SK-N-SH treated with all-trans-retinoic acid at 6 μM for 48 hours (cell line): ENCODE results near the gene CTLA4.

Experiments
- CSDC2 ChIP-seq: fragments of 250-450 bp; sonication (Bioruptor Pico); IDR thresholded peaks from 2 replicates; pipeline ENCODE4 v1.5.0; 2020; ENCODE audit warnings: mild to moderate bottlenecking, moderate library complexity
- GLIS3 ChIP-seq: fragments of 250-450 bp; sonication (Bioruptor Pico); IDR thresholded peaks from 2 replicates; pipeline ENCODE4 v1.5.0; 2020; ENCODE audit warnings: mild to moderate bottlenecking, moderate library complexity
- PPARA ChIP-seq: fragments of 250-450 bp; sonication (Bioruptor Pico); IDR thresholded peaks from 2 replicates; pipeline ENCODE4 v1.5.0; 2020; ENCODE audit warnings: mild to moderate bottlenecking, borderline replicate concordance
- ZFP3 ChIP-seq: fragments of 250-450 bp; sonication (Bioruptor Pico); IDR thresholded peaks from 2 replicates; pipeline ENCODE4 v1.5.0; 2020; ENCODE audit warnings: mild to moderate bottlenecking, moderate library complexity
- ZNF8 ChIP-seq: fragments of 450-650 bp; formaldehyde crosslinking; IDR thresholded peaks from 2 replicates; pipeline ENCODE4 v1.5.0; 2020; ENCODE audit warnings: mild to moderate bottlenecking, moderate library complexity
- TF ChIP-seq, protein P1 (sequence below): fragments of 250-450 bp; sonication (Bioruptor Pico); IDR thresholded peaks from 2 replicates; pipeline ENCODE4 v1.8.0; 2021; ENCODE audit warnings: low read depth, mild to moderate bottlenecking, moderate library complexity, borderline replicate concordance

DNA sequence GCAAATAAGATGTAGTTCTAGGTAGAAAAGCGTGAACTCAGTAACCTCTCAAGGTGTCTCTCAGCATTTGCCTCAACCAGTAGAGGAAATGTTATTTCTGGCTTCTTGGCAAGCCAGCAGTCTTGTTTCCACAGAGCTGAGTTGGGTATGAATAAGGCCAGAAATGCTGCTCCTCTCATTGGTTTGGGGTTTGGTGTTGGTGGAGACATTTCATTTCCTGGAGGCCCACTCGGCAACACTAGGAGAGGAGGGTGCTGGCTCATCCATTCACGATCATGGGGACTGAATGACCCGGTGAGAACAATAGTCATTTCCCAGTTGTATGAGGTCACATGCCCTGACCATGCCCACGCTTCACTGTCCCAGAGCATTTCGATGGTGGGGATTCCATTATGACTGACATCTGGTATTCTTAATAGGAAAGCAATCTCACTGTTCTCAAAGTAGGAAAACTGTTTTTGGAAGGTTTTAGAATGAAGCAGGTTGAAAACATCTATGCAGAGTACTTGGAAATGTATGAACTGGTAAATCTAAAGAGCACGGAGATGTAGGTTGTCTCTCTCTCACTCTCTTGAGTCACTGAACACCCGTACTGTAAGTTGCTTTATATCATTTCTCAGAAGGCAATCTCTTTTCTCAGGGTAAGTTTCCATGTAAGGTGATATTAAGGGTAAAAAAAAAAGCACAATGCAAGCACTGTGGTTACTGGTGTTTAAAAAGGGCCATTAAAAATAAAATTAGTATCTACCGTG is 37.1 kb upstream of the CTLA4 start:
- TF ChIP-seq ZNF8 (CRISPR knock-in tag) (no peak), CSDC2 (CRISPR knock-in tag) (no peak), ZFP3 (CRISPR knock-in tag) (no peak), GLIS3 (CRISPR knock-in tag) (no peak), PPARA (CRISPR knock-in tag) (no peak)
- TF ChIP-seq, protein P1, sequence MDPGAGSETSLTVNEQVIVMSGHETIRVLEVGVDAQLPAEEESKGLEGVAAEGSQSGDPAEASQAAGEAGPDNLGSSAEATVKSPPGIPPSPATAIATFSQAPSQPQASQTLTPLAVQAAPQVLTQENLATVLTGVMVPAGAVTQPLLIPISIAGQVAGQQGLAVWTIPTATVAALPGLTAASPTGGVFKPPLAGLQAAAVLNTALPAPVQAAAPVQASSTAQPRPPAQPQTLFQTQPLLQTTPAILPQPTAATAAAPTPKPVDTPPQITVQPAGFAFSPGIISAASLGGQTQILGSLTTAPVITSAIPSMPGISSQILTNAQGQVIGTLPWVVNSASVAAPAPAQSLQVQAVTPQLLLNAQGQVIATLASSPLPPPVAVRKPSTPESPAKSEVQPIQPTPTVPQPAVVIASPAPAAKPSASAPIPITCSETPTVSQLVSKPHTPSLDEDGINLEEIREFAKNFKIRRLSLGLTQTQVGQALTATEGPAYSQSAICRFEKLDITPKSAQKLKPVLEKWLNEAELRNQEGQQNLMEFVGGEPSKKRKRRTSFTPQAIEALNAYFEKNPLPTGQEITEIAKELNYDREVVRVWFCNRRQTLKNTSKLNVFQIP (CRISPR knock-in tag), result no peak
